Stimulated activated memory B cell treated with anti-CD40 and anti-IgM and Interleukin-4, amounts not matched to agents 10 μg/mL and 1 μg/mL and 100 μg/mL, for 72 hours (primary cell): ENCODE data around the gene SNX30.

Experiments used
- ATAC-seq: fragments of 150-1000 bp; cut with Tn5 transposase; 2 replicates; pipeline ENCODE4 v1.10.0; 2021
- H3K27ac Mint-ChIP-seq: one replicate; pipeline ENCODE4 v1.8.0; 2022; ENCODE audit warnings: mild to moderate bottlenecking, mixed read lengths
- H3K27me3 Mint-ChIP-seq: one replicate; pipeline ENCODE4 v1.8.0; 2022; ENCODE audit warnings: mixed read lengths
- H3K36me3 Mint-ChIP-seq: one replicate; pipeline ENCODE4 v1.8.0; 2022; ENCODE audit warnings: mixed read lengths
- H3K4me1 Mint-ChIP-seq: one replicate; pipeline ENCODE4 v1.8.0; 2022; ENCODE audit warnings: mixed read lengths
- H3K4me3 Mint-ChIP-seq: one replicate; pipeline ENCODE4 v1.8.0; 2022; ENCODE audit warnings: mild to moderate bottlenecking, moderate library complexity, mixed read lengths
- H3K9me3 Mint-ChIP-seq: one replicate; pipeline ENCODE4 v1.8.0; 2022; ENCODE audit warnings: mixed read lengths

SNX30 gene

DNA sequence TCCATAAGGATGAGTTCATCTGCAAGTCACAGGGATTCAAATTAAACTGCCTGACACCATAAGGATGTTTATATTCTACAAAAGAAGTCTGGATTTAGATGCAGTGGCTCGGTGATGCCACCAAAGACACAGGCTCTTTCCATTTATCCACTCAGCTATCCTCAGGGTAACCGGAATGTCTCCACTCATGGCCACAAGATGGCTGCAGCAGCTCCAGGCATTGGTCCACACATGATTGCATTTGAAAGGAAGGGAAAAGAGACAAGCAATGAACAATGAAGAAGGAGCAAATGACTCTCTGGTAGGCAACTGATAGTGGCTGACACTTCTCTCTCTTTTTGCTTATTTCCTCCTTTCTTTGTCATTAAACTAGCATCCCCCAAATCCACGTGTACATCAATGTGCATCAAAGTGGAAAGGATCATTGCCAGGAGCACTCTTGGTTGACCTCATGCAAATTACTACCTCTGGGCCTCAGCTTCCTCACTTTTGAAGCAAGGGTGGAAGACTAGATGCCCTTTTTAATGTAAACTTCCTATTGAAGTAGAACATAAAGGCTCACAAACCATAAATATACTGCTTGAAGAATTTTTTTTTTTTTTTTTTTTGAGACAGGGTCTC is 7.2 kb upstream of the SNX30 start:
- Mint-ChIP-seq H3K9me3 (no peaks in the 10 kb centered on the region), H3K4me3 (no peak overlapping the region), H3K27me3 (peaks cover 21% of the 10 kb centered on the region), H3K27ac (no peak overlapping the region), H3K4me1 (peaks cover 30% of the 10 kb centered on the region), H3K36me3 (no peaks in the 10 kb centered on the region)
- peak; percentile 70 for ATAC-seq

- Mint-ChIP-seq H3K27me3 (peaks cover 16% of the 10 kb centered on the region), H3K27ac (no peak overlapping the region), H3K9me3 (no peaks in the 10 kb centered on the region), H3K4me1 (peaks cover 34% of the 10 kb centered on the region), H3K36me3 (no peaks in the 10 kb centered on the region), H3K4me3 (no peak overlapping the region)
- ATAC-seq: no peak
Observed at GRCh38 chr9:112744177-112744576, 6.4 kb upstream of the SNX30 start.

DNA sequence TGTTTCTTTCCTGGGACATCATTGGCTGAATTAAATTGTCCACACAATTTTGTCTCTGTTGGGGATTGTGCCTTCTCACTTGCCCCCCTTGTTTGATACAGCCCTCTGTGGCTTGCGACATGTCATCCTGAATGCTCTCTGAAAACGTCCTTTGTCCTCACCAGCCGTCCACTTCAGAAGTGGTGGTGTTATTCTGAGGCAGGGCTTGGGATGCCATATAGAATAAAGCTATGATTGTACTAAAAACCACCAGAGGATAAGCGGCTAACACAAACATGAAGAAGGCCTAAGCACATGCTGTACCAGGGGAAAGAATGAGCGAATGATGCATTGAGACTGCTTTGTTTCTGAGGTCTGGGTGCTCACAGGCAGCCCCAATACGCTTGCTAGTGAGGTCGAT is 3.5 kb upstream of the SNX30 start:
- H3K27ac Mint-ChIP-seq: no peak overlapping the region
- H3K36me3 Mint-ChIP-seq: no peaks in the 10 kb centered on the region
- H3K9me3 Mint-ChIP-seq: no peaks in the 10 kb centered on the region
- peaks cover 47% of the 10 kb centered on the region for H3K4me1 Mint-ChIP-seq
- H3K27me3 Mint-ChIP-seq: no peaks in the 10 kb centered on the region
- ATAC-seq: no peak
- no peak overlapping the region for H3K4me3 Mint-ChIP-seq

GRCh38 chr9:112750764-112751055 is 150 bp downstream of the SNX30 start:
- H3K4me3 Mint-ChIP-seq: peak overlapping the region; percentile 83
- H3K27ac Mint-ChIP-seq: peak overlapping the region; percentile 88
- H3K27me3 Mint-ChIP-seq: no peaks in the 10 kb centered on the region
- H3K36me3 Mint-ChIP-seq: no peaks in the 10 kb centered on the region
- no peak for ATAC-seq
- peaks cover 43% of the 10 kb centered on the region for H3K4me1 Mint-ChIP-seq
- H3K9me3 Mint-ChIP-seq: no peaks in the 10 kb centered on the region

GRCh38 chr9:112751056-112751795 is 666 bp downstream of the SNX30 start:
- no peaks in the 10 kb centered on the region for H3K9me3 Mint-ChIP-seq
- peaks cover 43% of the 10 kb centered on the region for H3K4me1 Mint-ChIP-seq
- H3K27me3 Mint-ChIP-seq: no peaks in the 10 kb centered on the region
- peak overlapping the region; percentile 64 for H3K27ac Mint-ChIP-seq
- peak overlapping the region; percentile 83 for H3K4me3 Mint-ChIP-seq
- no peaks in the 10 kb centered on the region for H3K36me3 Mint-ChIP-seq
- peak; percentile 43 for ATAC-seq

GRCh38 chr9:112752334-112753125 is 2.0 kb downstream of the SNX30 start:
- Mint-ChIP-seq H3K4me3 (no peak overlapping the region), H3K27me3 (no peaks in the 10 kb centered on the region), H3K36me3 (no peaks in the 10 kb centered on the region), H3K27ac (no peak overlapping the region), H3K9me3 (no peaks in the 10 kb centered on the region), H3K4me1 (peaks cover 43% of the 10 kb centered on the region)
- ATAC-seq: no peak

- H3K9me3 Mint-ChIP-seq: no peaks in the 10 kb centered on the region
- no peak overlapping the region for H3K4me3 Mint-ChIP-seq
- no peaks in the 10 kb centered on the region for H3K27me3 Mint-ChIP-seq
- no peak for ATAC-seq
- no peak overlapping the region for H3K27ac Mint-ChIP-seq
- H3K36me3 Mint-ChIP-seq: no peaks in the 10 kb centered on the region
- peaks cover 34% of the 10 kb centered on the region for H3K4me1 Mint-ChIP-seq
Observed at GRCh38 chr9:112753725-112754124, 3.2 kb downstream of the SNX30 start.

DNA sequence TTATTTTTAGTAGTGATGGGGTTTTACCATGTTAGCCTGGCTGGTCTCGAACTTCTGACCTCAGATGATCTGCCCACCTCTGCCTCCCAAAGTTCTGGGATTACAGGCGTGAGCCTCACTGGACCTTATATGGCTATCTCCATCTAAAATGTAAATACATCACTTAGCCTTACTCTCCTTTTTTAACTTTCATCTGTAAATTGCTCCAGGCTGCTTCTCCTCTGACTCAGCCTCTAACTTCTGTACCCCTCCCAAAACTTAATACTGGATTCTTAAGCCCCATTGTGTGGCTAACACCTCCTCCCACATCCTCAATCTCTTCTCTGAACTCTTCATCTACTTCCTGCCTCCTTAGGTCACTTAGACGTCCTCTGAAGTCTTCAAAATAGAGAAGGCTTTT is 4.0 kb downstream of the SNX30 start:
- no peaks in the 10 kb centered on the region for H3K9me3 Mint-ChIP-seq
- H3K4me1 Mint-ChIP-seq: peaks cover 28% of the 10 kb centered on the region
- H3K27me3 Mint-ChIP-seq: no peaks in the 10 kb centered on the region
- no peaks in the 10 kb centered on the region for H3K36me3 Mint-ChIP-seq
- H3K4me3 Mint-ChIP-seq: no peak overlapping the region
- no peak overlapping the region for H3K27ac Mint-ChIP-seq
- no peak for ATAC-seq

- ATAC-seq: no peak
- H3K36me3 Mint-ChIP-seq: no peaks in the 10 kb centered on the region
- no peaks in the 10 kb centered on the region for H3K9me3 Mint-ChIP-seq
- H3K4me1 Mint-ChIP-seq: peaks cover 24% of the 10 kb centered on the region
- no peaks in the 10 kb centered on the region for H3K27me3 Mint-ChIP-seq
- no peak overlapping the region for H3K27ac Mint-ChIP-seq
- no peak overlapping the region for H3K4me3 Mint-ChIP-seq
Observed at GRCh38 chr9:112755016-112755427, 4.5 kb downstream of the SNX30 start.

GRCh38 chr9:112755675-112756074 is 5.1 kb downstream of the SNX30 start:
- Mint-ChIP-seq H3K36me3 (no peaks in the 10 kb centered on the region), H3K4me1 (peaks cover 21% of the 10 kb centered on the region), H3K9me3 (no peaks in the 10 kb centered on the region), H3K27me3 (no peaks in the 10 kb centered on the region), H3K4me3 (no peak overlapping the region), H3K27ac (no peak overlapping the region)
- ATAC-seq: no peak

DNA sequence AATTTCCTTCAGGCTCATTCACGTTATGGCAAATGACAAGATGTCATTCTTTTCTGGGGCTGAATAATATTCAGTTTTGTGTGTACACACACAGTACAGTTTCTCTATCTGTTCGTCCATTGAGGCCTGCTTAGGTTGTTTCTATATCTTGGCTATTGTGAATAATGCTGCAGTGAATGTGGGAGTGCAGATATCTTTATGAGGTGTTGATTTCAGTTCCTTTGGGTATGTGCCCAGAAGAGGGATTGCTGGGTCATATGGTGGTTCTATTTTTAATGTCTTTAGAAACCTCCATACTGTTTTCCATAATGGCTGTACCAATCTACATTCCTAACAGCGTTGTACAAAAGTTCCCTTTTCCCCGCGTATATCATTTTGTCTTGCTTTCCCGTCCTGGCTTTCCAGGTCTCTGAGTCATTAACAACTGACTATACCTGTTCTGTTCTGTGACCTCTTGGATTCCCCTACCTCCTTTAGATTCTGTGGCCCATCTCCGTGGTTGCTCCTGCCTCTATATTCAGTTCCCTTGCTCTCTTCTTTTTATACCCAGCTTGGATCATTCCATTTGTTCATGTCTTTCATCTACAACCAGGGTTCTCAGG is 6.8 kb downstream of the SNX30 start:
- H3K27me3 Mint-ChIP-seq: no peaks in the 10 kb centered on the region
- H3K4me3 Mint-ChIP-seq: no peak overlapping the region
- ATAC-seq: no peak
- H3K27ac Mint-ChIP-seq: no peak overlapping the region
- peaks cover 21% of the 10 kb centered on the region for H3K4me1 Mint-ChIP-seq
- H3K36me3 Mint-ChIP-seq: no peaks in the 10 kb centered on the region
- no peaks in the 10 kb centered on the region for H3K9me3 Mint-ChIP-seq

- ATAC-seq: no peak
- Mint-ChIP-seq H3K27ac (no peak overlapping the region), H3K36me3 (no peaks in the 10 kb centered on the region), H3K4me3 (no peak overlapping the region), H3K27me3 (no peaks in the 10 kb centered on the region), H3K9me3 (no peaks in the 10 kb centered on the region), H3K4me1 (peaks cover 21% of the 10 kb centered on the region)
Observed at GRCh38 chr9:112757940-112758339, 7.4 kb downstream of the SNX30 start.

GRCh38 chr9:112760821-112761220 is 10.3 kb downstream of the SNX30 start:
- Mint-ChIP-seq H3K9me3 (no peaks in the 10 kb centered on the region), H3K27ac (no peak overlapping the region), H3K4me3 (no peak overlapping the region), H3K27me3 (no peaks in the 10 kb centered on the region), H3K36me3 (no peaks in the 10 kb centered on the region), H3K4me1 (peaks cover 11% of the 10 kb centered on the region)
- no peak for ATAC-seq

GRCh38 chr9:112761912-112762655 is 11.5 kb downstream of the SNX30 start:
- Mint-ChIP-seq H3K27ac (no peak overlapping the region), H3K4me1 (peaks cover 11% of the 10 kb centered on the region)
- ATAC-seq: no peak

More at GRCh38 chr9:112761912-112762655, 11.5 kb downstream of the SNX30 start:
- no peaks in the 10 kb centered on the region for H3K27me3 Mint-ChIP-seq
- peaks cover 3% of the 10 kb centered on the region for H3K9me3 Mint-ChIP-seq
- no peak overlapping the region for H3K4me3 Mint-ChIP-seq
- H3K36me3 Mint-ChIP-seq: peaks cover 8% of the 10 kb centered on the region
